Renal cortex interstitium (tissue), 11 donors: Measurements from ENCODE around the gene SNPH. TPM values are rescaled to one million over a fixed set of nuclear protein-coding genes. Genes with fewer than 3 reads are reported as not detected.

Experiments used
- DNase-seq, 11 donors: peaks; one replicate each; pipeline ENCODE4 v3.0.0-alpha.2; 2013; ENCODE audit warnings: low read depth in 9 of 11, low spot score in 4 of 11; ENCODE audit errors: extremely low read depth in 1 of 11
- polyA plus RNA-seq, 3 donors: library from polyadenylated mRNA; unstranded; fragments of 120-200 nt; gene quantifications; one replicate each; pipeline ENCODE4 v1.2.1, GENCODE V29; 2013; ENCODE audit not compliant: insufficient read length in 3 of 3

SNPH gene
- polyA plus RNA-seq, 3 donors, result 2.1 to 3.6 (median 3.1) TPM

DNA sequence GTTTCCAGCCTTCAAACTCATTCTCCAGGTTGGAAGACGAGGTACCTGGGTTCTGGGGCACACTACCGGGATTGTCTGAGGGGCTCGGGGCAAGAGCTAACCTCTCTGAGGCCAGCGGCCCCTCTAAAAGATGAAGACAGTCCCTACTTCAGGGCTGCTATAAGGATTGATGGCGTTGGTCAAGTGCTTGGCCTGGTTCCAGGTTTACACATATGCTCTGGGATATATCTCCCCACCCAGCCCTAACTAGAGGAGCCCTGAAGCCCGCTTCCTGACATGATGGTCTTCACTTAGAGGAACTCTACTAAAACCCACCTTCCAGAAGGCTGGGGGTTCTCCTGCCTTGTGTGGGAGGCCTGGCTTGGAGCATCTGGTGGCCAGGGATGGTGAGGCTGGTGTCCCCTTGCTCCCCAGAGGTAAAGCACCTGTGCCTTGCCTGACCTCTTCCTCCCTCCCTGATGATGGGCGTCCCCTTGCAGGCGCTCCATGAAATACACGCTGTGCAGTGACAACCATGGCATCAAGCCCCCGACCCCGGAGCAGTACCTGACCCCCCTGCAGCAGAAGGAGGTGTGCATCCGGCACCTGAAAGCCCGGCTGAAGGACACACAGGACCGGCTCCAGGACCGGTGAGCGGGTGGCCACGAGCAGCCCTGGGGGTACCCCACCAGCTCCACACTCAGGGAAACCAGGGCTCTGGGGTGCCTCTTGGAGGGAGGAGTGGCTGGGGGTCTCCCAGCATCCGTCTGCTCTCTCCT is 34.2 kb downstream of the SNPH start:
- DNase-seq, result no peak

GRCh38 chr20:1301031-1301529 is 35.0 kb downstream of the SNPH start:
- no peak for DNase-seq

DNA sequence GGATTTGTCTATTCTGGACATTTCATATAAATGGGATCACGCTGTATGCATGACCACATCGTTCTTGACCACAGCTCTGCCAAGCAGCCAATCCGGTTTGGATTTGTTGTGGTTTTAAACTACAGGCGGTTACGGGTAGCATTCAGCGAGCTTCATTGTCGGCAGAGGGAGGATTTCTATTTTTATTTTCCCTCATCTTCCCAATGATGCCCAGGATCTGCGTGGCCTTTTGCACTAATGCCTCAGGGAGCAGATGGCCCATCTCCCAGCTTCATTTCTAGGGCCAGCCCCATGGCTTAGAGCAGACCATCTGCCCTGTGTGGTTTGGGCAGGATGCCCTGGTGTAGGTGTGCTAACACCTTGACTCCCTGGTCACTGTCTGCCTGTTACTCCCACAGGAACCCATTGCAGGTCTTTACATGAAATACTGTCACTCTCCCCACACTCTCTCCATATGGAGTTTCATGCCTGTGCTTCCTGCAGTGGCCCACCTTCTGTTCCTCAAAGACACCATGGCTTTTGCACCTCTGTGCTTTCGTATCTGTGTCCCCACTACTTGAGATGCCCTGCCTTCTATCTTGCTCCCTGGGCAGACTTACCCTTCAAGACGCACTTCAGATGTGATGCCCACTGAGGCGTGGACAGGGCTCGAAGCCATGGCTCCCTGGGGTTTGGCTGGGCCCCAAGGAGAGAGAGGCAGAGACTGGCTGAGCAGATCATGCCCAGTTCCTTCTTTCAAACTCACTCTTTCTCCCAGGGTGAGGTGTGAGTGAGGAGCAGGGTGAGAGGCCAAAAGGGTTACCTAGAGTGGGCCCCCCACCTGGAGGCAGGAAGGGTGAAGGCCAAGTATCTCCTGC is 36.8 kb downstream of the SNPH start:
- DNase-seq, result no peak

GRCh38 chr20:1304710-1305515 is 38.8 kb downstream of the SNPH start:
- DNase-seq, result no peak

DNA sequence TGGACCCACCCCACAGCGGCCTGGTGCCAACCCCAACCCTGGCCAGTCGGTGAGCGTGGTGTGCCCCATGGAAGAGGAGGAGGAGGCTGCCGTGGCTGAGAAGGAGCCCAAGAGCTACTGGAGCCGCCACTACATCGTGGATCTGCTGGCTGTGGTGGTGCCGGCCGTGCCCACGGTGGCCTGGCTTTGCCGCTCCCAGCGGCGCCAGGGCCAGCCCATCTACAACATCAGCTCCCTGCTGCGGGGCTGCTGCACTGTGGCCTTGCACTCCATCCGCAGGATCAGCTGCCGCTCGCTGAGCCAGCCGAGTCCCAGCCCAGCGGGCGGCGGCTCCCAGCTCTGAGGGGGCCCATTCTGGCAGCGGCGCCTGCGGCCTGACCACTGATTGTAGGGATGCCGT is 39.6 kb downstream of the SNPH start:
- no peak for DNase-seq

DNA sequence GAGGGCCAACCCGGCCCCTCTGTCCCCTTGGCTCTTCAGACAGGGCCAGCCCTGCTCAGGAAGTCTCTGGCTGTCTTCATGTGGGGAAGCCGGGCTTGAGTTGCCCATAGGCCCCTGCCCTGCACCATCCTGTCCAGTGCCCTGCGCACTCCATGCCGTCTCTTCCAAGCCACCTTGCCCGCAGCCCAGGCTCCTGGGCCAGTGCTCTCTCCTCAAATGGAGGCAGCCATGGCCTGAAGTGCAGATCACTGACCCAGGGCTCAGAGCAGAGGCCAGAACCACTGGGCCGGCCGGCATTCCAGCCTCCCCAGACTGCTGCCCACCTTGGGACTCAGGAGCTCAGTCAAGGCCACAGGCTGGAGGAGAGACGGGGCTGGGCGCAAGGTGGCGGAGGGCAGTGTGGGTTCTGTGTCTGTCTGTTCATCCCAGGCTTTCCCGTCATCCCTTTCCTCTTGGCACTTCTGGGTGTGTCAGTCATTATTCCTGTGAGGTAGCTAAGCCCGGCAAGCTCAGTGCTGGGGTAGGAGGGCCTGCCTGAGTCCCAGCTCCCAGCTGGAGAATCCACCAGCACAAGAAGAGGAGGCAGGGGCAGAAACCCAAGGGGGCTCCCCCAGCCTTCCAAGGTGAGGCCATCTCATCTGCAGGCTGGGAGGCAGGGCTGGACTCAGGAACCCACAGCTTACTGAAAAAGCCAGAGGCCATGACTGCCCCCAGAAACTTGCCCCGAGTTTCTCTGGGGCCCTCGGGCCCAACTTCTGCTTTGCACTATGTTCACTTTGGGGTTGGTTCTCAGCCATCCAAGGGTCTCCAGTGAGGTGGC is 40.4 kb downstream of the SNPH start:
- no peak for DNase-seq

DNA sequence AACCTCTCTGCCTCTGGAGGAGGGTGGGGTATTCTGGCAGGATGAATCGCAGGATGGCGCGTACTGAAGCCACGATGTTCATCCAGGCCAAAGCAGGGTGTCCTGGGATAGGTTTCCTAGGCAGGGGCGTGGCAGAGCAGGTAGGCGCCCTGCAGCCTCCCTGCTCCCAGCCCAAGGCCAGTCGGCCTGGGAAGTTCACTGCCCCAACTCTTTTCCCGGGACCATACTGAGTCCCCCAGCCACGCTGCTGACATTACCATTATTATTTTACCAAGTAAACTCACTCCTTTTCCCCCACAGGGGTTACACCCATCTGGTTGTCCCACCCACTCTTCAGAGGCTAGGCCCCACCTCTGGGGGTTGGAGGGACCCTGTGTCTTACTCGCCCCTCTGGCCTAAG is 41.1 kb downstream of the SNPH start:
- no peak for DNase-seq

GRCh38 chr20:1307571-1307971 is 41.5 kb downstream of the SNPH start:
- no peak for DNase-seq

- DNase-seq, result no peak
These were observed 42.1 kb downstream of the SNPH start for GRCh38 chr20:1308067-1308701.

- no peak for DNase-seq
These were observed 42.6 kb downstream of the SNPH start for GRCh38 chr20:1308702-1309095.

- DNase-seq, result no peak
These were observed 43.3 kb downstream of the SNPH start for GRCh38 chr20:1309439-1309847.

DNA sequence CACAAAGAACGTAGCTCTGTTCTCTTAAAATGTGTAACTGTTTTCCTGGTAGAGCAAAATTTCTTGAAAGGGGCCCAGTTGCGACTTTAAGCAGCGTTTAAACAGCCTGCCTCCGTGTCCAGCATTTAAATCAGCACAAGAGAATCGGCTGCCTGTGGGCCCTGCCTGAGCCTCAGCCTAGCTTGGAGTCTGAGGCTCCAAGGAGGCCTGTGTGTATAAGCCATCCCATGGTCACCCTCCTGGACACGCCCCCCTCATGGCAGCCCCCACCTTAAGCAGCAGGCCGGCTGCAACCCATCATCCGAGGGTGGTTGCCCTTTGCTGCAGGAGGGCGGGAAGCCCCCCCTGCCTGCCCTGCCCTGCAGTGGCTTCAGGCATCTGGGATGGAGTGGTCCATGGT is 44.0 kb downstream of the SNPH start:
- no peak for DNase-seq

DNA sequence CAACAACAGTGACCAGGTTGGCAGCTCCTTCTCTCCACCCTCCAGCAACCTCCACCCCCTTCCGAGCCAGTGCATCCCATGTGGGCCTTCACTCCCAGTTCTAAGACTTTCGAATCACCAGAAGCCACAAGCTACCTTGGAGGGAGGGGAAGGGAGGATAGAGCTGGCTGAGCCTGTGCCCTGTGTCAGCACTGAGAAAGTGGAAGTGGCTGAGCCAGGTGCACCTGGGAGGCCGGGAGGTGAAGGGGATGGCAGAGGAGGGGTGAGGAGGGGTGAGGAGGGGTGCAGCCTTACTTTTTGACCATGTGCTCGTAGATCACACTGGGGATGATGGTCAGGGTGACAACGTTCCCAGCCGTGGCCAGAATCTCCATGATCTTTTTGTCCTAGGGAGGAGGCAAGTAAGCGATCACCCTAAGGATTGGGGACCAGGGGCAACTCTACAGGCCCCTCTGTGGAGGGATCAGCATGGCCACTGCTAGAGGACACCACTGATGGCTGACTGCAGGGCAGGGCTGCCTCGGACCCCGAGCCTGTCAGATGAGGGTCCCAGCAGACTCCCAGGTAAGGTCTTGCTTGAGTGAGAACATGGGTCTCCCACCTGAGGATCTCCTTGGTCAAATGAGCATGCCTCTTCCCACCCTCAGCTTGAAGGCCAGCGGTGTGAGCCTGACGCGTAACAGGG is 44.6 kb downstream of the SNPH start:
- no peak for DNase-seq

GRCh38 chr20:1312308-1312707 is 46.2 kb downstream of the SNPH start:
- no peak for DNase-seq

- DNase-seq, result no peak
These were observed 46.8 kb downstream of the SNPH start for GRCh38 chr20:1312904-1313235.

- peak; percentile 55 to 78 (median 72) for DNase-seq
These were observed 47.3 kb downstream of the SNPH start for GRCh38 chr20:1313236-1313964.

GRCh38 chr20:1315804-1316203 is 49.7 kb downstream of the SNPH start:
- DNase-seq, result no peak
